ENCODE results near the gene SIPA1L2.
A peak's percentile ranks its signal among the peaks of the same experiment; 100 is the strongest.

The SIPA1L2 gene

GRCh38 chr1:232587141-232588008 lies 42.6 kb downstream of the SIPA1L2 start:
- no peak for DNase-seq

GRCh38 chr1:232586679-232587078 lies 43.3 kb downstream of the SIPA1L2 start:
- DNase-seq = peak; percentile 47

GRCh38 chr1:232585486-232585885 lies 44.4 kb downstream of the SIPA1L2 start:
- no peak for DNase-seq

- DNase-seq = no peak
Measured at GRCh38 chr1:232581932-232582331, 48.0 kb downstream of the SIPA1L2 start.
